Measurements from ENCODE around the gene NEDD4.

DNA sequence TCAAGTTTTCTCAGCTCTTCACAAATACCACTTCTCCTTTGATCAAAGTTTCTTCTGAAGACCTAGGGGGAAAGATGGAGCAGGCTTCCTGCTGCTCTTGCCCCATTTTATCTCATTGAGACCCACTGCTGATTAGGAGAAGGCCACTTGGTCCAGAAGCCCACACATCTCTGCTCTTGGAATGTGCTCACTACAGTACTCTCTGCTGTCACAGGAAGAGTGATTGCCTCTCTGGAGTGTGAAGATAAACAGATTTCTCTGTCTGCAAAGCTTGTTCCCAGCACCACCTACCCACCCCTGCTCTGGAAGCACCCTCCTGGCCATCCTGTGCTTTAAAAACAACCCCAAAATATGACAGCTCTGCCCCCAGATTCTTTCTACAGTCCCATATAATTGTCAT lies 209.1 kb downstream of the NEDD4 start:
- TF ChIP-seq, protein P1, sequence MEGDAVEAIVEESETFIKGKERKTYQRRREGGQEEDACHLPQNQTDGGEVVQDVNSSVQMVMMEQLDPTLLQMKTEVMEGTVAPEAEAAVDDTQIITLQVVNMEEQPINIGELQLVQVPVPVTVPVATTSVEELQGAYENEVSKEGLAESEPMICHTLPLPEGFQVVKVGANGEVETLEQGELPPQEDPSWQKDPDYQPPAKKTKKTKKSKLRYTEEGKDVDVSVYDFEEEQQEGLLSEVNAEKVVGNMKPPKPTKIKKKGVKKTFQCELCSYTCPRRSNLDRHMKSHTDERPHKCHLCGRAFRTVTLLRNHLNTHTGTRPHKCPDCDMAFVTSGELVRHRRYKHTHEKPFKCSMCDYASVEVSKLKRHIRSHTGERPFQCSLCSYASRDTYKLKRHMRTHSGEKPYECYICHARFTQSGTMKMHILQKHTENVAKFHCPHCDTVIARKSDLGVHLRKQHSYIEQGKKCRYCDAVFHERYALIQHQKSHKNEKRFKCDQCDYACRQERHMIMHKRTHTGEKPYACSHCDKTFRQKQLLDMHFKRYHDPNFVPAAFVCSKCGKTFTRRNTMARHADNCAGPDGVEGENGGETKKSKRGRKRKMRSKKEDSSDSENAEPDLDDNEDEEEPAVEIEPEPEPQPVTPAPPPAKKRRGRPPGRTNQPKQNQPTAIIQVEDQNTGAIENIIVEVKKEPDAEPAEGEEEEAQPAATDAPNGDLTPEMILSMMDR (IDR thresholded peaks at IDR 0.05; ENCODE audit: low read length), result no peak
- no peak for TF ChIP-seq EZH2 (IDR thresholded peaks at IDR 0.05; ENCODE audit: borderline replicate concordance, low read length)

Data from OCI-LY1 (cell line).